ENCODE measurements around the gene ECT2. TPM values are rescaled to one million over a fixed set of nuclear protein-coding genes. Genes with fewer than 3 reads are reported as not detected.

ECT2 gene
- polyA plus RNA-seq, 1 of the 3 experiments (the other 2 are of a cell fraction), result 8.6 TPM

DNA sequence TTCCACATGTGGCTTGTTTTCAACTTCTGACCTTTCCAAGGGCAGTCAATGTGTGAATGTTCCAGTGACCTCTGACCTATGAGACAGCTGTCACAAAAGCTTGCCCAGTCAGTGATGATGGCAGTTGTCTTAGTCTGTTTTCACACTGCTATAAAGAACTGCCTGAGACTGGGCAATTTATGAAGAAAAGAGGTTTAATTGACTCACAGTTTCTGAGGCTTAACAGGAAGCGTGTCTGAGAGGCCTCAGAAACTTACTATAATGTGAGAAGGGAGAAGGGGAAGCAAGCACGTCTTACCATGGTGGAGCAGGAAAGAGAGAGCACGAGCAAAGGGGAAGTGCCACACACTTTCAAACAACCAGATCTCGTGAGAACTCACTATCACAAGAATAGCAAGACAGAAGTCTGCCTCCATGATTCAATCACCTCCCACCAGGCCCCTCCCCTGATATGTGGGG lies 95.6 kb downstream of the ECT2 start (continued):
- TF ChIP-seq, protein P1, sequence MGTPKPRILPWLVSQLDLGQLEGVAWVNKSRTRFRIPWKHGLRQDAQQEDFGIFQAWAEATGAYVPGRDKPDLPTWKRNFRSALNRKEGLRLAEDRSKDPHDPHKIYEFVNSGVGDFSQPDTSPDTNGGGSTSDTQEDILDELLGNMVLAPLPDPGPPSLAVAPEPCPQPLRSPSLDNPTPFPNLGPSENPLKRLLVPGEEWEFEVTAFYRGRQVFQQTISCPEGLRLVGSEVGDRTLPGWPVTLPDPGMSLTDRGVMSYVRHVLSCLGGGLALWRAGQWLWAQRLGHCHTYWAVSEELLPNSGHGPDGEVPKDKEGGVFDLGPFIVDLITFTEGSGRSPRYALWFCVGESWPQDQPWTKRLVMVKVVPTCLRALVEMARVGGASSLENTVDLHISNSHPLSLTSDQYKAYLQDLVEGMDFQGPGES (IDR thresholded peaks at IDR 0.05; ENCODE audit: low read depth, low read length), result no peak
- no peak for TF ChIP-seq JUND (IDR thresholded peaks at IDR 0.05)
- no peak for TF ChIP-seq RAD21 (IDR thresholded peaks at IDR 0.05; ENCODE audit: low read length)
- no peak for TF ChIP-seq YY1 (IDR thresholded peaks at IDR 0.05; ENCODE audit: low read depth)
- TF ChIP-seq SMC3 (IDR thresholded peaks at IDR 0.05; ENCODE audit: low read depth, low read length), result no peak
- TF ChIP-seq NRF1 (IDR thresholded peaks at IDR 0.05; ENCODE audit: low read depth, low read length), result no peak
- no peak for TF ChIP-seq POLR2AphosphoS5 (IDR thresholded peaks at IDR 0.05; ENCODE audit: low read depth, low read length)
- TF ChIP-seq ELF1 (IDR thresholded peaks at IDR 0.05), result no peak
- no peak for TF ChIP-seq GABPA (IDR thresholded peaks at IDR 0.05; ENCODE audit: low read depth)

DNA sequence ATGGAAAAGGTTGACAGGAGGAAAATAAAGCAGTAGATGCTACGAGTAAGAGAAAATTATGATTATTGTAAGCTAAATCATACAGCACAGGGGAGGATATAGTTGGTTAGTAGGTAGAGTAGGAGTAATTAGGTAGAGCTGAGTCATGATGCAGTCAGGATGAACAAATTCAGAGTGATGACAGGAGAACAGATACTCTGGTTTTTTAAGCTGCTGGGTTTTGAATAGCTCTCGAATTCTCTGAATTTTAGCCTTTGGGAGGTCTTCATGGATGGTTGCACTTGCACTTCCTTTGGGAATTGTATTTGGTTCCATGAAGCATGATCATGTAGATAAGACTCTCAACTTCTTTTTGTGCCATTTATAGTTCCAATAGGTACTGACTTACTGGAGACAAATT lies 96.2 kb downstream of the ECT2 start:
- H3K27ac ChIP-seq (ENCODE audit: low read depth in 2 of 2, low read length in 1 of 2), result no peak overlapping the region
- TF ChIP-seq YY1 (IDR thresholded peaks at IDR 0.05; ENCODE audit: low read depth) (no peak), FOXJ3 (CRISPR knock-in tag; IDR thresholded peaks at IDR 0.05) (no peak)
- TF ChIP-seq, protein P2, sequence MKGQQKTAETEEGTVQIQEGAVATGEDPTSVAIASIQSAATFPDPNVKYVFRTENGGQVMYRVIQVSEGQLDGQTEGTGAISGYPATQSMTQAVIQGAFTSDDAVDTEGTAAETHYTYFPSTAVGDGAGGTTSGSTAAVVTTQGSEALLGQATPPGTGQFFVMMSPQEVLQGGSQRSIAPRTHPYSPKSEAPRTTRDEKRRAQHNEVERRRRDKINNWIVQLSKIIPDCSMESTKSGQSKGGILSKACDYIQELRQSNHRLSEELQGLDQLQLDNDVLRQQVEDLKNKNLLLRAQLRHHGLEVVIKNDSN (IDR thresholded peaks at IDR 0.05; ENCODE audit: borderline replicate concordance, low read depth), result no peak
- no peaks in the 10 kb centered on the region for H3K27me3 ChIP-seq (ENCODE audit: insufficient read depth)
- H3F3A ChIP-seq (replicated peaks; ENCODE audit: insufficient read depth), result no peaks in the 10 kb centered on the region
- POLR2A ChIA-PET, result no interaction called here
- no peaks in the 10 kb centered on the region for H3K36me3 ChIP-seq (replicated peaks in 1 of 2; ENCODE audit: control insufficient read depth in 1 of 2, insufficient read depth in 2 of 2, low read length in 1 of 2)
- H3K9me2 ChIP-seq, result no peaks in the 10 kb centered on the region
- CTCF ChIA-PET, result interaction anchor here (1.0 kb wide), 1 partner anchor 12 kb away, joined by 4 read pairs; no protein-coding TSS in a partner anchor
- H4K20me1 ChIP-seq (ENCODE audit: insufficient read depth), result no peaks in the 10 kb centered on the region
- H3K9ac ChIP-seq, result no peak overlapping the region
- 29% methylated on average over 2 of the region's 2 CpGs for WGBS (ENCODE audit: low lambda C conversion rate)
- no peaks in the 10 kb centered on the region; a peak in 1 of 4 replicates for H3K4me1 ChIP-seq (ENCODE audit: control insufficient read depth in 1 of 2, insufficient read depth in 2 of 2, low read depth in 1 of 2, low read length in 1 of 2)
- no peak overlapping the region for H3K4me3 ChIP-seq (ENCODE audit: low read depth in 2 of 2, low read length in 1 of 2)
- H2AFZ ChIP-seq (ENCODE audit: low read depth), result no peak overlapping the region
- no peaks in the 10 kb centered on the region for H3K9me3 ChIP-seq
- no peaks in the 10 kb centered on the region for H3K79me2 ChIP-seq (ENCODE audit: insufficient read depth)
- no peak overlapping the region for H3K4me2 ChIP-seq
- no peak for DNase-seq

DNA sequence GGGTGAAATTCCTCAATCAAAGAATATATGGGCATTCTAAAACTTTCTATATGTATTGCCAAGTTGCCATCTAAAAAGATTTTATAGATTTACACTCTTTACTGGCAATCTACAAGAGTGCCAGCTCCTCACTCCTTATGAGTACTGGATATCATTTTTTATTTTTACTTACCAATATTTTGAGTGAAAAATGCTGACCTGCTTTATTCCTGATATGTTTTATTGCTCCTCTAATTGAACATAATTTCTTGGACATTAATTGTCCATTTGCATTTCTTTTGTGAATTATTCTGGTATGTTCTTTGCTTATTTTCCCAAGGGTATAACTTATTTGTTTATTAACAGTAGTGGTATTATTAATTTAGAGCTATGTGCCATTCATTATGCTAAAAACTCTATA lies 96.8 kb downstream of the ECT2 start:
- H3K4me3 ChIP-seq (ENCODE audit: low read depth in 2 of 2, low read length in 1 of 2), result no peak overlapping the region
- no peaks in the 10 kb centered on the region for H3F3A ChIP-seq (replicated peaks; ENCODE audit: insufficient read depth)
- CTCF ChIA-PET, result interaction anchor here (0.7 kb wide), 1 partner anchor 14 kb away, joined by 3 read pairs; no protein-coding TSS in a partner anchor
- H2AFZ ChIP-seq (ENCODE audit: low read depth), result no peak overlapping the region
- H3K27me3 ChIP-seq (ENCODE audit: insufficient read depth), result no peaks in the 10 kb centered on the region
- H3K4me2 ChIP-seq, result no peak overlapping the region
- no peaks in the 10 kb centered on the region for H3K9me3 ChIP-seq
- H3K27ac ChIP-seq (ENCODE audit: low read depth in 2 of 2, low read length in 1 of 2), result no peak overlapping the region
- no peaks in the 10 kb centered on the region for H3K36me3 ChIP-seq (replicated peaks in 1 of 2; ENCODE audit: control insufficient read depth in 1 of 2, insufficient read depth in 2 of 2, low read length in 1 of 2)
- H3K79me2 ChIP-seq (ENCODE audit: insufficient read depth), result no peaks in the 10 kb centered on the region
- no peaks in the 10 kb centered on the region; a peak in 1 of 4 replicates for H3K4me1 ChIP-seq (ENCODE audit: control insufficient read depth in 1 of 2, insufficient read depth in 2 of 2, low read depth in 1 of 2, low read length in 1 of 2)
- H3K9ac ChIP-seq, result no peak overlapping the region
- no peaks in the 10 kb centered on the region for H4K20me1 ChIP-seq (ENCODE audit: insufficient read depth)
- DNase-seq, result no peak
- H3K9me2 ChIP-seq, result no peaks in the 10 kb centered on the region
- POLR2A ChIA-PET, result no interaction called here
- TF ChIP-seq GABPA (IDR thresholded peaks at IDR 0.05; ENCODE audit: low read depth) (no peak), FOXM1 (IDR thresholded peaks at IDR 0.05; ENCODE audit: low read depth) (no peak), NFIC (IDR thresholded peaks at IDR 0.05; ENCODE audit: borderline replicate concordance) (no peak), RCOR1 (IDR thresholded peaks at IDR 0.05; ENCODE audit: low read length) (no peak), EZH2phosphoT487 (IDR thresholded peaks at IDR 0.05; ENCODE audit: borderline replicate concordance, low read depth) (no peak), SIN3A (IDR thresholded peaks at IDR 0.05; ENCODE audit: borderline replicate concordance, low read depth, low read length) (no peak), ELF1 (IDR thresholded peaks at IDR 0.05) (no peak), NRF1 (IDR thresholded peaks at IDR 0.05; ENCODE audit: low read depth, low read length) (no peak), MXI1 (IDR thresholded peaks at IDR 0.05; ENCODE audit: low read depth, low read length) (no peak), FOXJ3 (CRISPR knock-in tag; IDR thresholded peaks at IDR 0.05) (no peak), EP300 (IDR thresholded peaks at IDR 0.05; ENCODE audit: borderline replicate concordance in 1 of 2, low read depth in 1 of 2, low read length in 1 of 2) (no peak), RXRA (IDR thresholded peaks at IDR 0.05; ENCODE audit: borderline replicate concordance, low read depth) (no peak), SMC3 (IDR thresholded peaks at IDR 0.05; ENCODE audit: low read depth, low read length) (no peak), RAD21 (IDR thresholded peaks at IDR 0.05; ENCODE audit: low read length) (no peak), RFX5 (IDR thresholded peaks at IDR 0.05; ENCODE audit: low read length) (no peak)
- TF ChIP-seq, protein P3, sequence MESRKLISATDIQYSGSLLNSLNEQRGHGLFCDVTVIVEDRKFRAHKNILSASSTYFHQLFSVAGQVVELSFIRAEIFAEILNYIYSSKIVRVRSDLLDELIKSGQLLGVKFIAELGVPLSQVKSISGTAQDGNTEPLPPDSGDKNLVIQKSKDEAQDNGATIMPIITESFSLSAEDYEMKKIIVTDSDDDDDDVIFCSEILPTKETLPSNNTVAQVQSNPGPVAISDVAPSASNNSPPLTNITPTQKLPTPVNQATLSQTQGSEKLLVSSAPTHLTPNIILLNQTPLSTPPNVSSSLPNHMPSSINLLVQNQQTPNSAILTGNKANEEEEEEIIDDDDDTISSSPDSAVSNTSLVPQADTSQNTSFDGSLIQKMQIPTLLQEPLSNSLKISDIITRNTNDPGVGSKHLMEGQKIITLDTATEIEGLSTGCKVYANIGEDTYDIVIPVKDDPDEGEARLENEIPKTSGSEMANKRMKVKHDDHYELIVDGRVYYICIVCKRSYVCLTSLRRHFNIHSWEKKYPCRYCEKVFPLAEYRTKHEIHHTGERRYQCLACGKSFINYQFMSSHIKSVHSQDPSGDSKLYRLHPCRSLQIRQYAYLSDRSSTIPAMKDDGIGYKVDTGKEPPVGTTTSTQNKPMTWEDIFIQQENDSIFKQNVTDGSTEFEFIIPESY (IDR thresholded peaks at IDR 0.05; ENCODE audit: borderline replicate concordance, low read depth), result no peak
- TF ChIP-seq, protein P4, sequence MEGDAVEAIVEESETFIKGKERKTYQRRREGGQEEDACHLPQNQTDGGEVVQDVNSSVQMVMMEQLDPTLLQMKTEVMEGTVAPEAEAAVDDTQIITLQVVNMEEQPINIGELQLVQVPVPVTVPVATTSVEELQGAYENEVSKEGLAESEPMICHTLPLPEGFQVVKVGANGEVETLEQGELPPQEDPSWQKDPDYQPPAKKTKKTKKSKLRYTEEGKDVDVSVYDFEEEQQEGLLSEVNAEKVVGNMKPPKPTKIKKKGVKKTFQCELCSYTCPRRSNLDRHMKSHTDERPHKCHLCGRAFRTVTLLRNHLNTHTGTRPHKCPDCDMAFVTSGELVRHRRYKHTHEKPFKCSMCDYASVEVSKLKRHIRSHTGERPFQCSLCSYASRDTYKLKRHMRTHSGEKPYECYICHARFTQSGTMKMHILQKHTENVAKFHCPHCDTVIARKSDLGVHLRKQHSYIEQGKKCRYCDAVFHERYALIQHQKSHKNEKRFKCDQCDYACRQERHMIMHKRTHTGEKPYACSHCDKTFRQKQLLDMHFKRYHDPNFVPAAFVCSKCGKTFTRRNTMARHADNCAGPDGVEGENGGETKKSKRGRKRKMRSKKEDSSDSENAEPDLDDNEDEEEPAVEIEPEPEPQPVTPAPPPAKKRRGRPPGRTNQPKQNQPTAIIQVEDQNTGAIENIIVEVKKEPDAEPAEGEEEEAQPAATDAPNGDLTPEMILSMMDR (IDR thresholded peaks at IDR 0.05), result no peak
